ENCODE results near the gene SEMA6A. TPM values are rescaled to one million over a fixed set of nuclear protein-coding genes. Genes with fewer than 3 reads are reported as not detected.

SEMA6A gene
- total RNA-seq, 2 experiments from 2014 or later, result not detected

GRCh38 chr5:116415989-116416388, 158.6 kb downstream of the SEMA6A start:
- no peak for TF ChIP-seq CTCF (IDR thresholded peaks at IDR 0.05)
- H3K9me3 ChIP-seq (ENCODE audit: control insufficient read depth in 1 of 2, insufficient read depth in 1 of 2, low read length in 2 of 2), result no peaks in the 10 kb centered on the region
- H3K27ac ChIP-seq (ENCODE audit: low read depth in 1 of 2, low read length in 2 of 2), result no peak overlapping the region
- H3K4me3 Mint-ChIP-seq, result no peak overlapping the region
- DNase-seq, result no peak
- H3K27me3 ChIP-seq (ENCODE audit: control insufficient read depth in 1 of 2, insufficient read depth in 2 of 2, low read length in 2 of 2), result no peaks in the 10 kb centered on the region
- intact Hi-C loops (cut with DNase I, micrococcal nuclease), result no loop called here
- peaks cover 96% of the 10 kb centered on the region for H3K36me3 Mint-ChIP-seq (ENCODE audit: low read depth)
- ChIA-PET CTCF (no interaction called here), POLR2A (no interaction called here)
- H3K4me3 ChIP-seq (ENCODE audit: low read length), result no peak overlapping the region
- no peaks in the 10 kb centered on the region for H3K27me3 Mint-ChIP-seq
- no peaks in the 10 kb centered on the region for H3K4me1 ChIP-seq (ENCODE audit: insufficient read depth, low read length)
- no peak for ATAC-seq (ENCODE audit: poor library complexity)
- no peak overlapping the region for H3K27ac Mint-ChIP-seq
- no peaks in the 10 kb centered on the region for H3K36me3 ChIP-seq (ENCODE audit: insufficient read depth, low read length)
- H3K4me1 Mint-ChIP-seq (ENCODE audit: low read depth), result no peaks in the 10 kb centered on the region
- no peaks in the 10 kb centered on the region for H3K9me3 Mint-ChIP-seq

GRCh38 chr5:116415182-116415581, 159.4 kb downstream of the SEMA6A start:
- Mint-ChIP-seq H3K27me3 (no peaks in the 10 kb centered on the region), H3K4me3 (no peak overlapping the region), H3K36me3 (ENCODE audit: low read depth) (peaks cover 94% of the 10 kb centered on the region), H3K27ac (no peak overlapping the region), H3K9me3 (no peaks in the 10 kb centered on the region), H3K4me1 (ENCODE audit: low read depth) (no peaks in the 10 kb centered on the region)
- ChIA-PET POLR2A (no interaction called here), CTCF (no interaction called here)
- H3K4me1 ChIP-seq (ENCODE audit: insufficient read depth, low read length), result no peaks in the 10 kb centered on the region
- no peaks in the 10 kb centered on the region for H3K9me3 ChIP-seq (ENCODE audit: control insufficient read depth in 1 of 2, insufficient read depth in 1 of 2, low read length in 2 of 2)
- intact Hi-C loops (cut with DNase I, micrococcal nuclease), result no loop called here
- no peak overlapping the region for H3K27ac ChIP-seq (ENCODE audit: low read depth in 1 of 2, low read length in 2 of 2)
- DNase-seq (no peak), ATAC-seq (ENCODE audit: poor library complexity) (no peak)
- H3K36me3 ChIP-seq (ENCODE audit: insufficient read depth, low read length), result no peaks in the 10 kb centered on the region
- TF ChIP-seq CTCF (IDR thresholded peaks at IDR 0.05), result no peak
- H3K27me3 ChIP-seq (ENCODE audit: control insufficient read depth in 1 of 2, insufficient read depth in 2 of 2, low read length in 2 of 2), result no peaks in the 10 kb centered on the region
- H3K4me3 ChIP-seq (ENCODE audit: low read length), result no peak overlapping the region

- Histone ChIP-seq H3K4me1 (ENCODE audit: insufficient read depth, low read length) (no peaks in the 10 kb centered on the region), H3K27me3 (ENCODE audit: control insufficient read depth in 1 of 2, insufficient read depth in 2 of 2, low read length in 2 of 2) (no peaks in the 10 kb centered on the region), H3K36me3 (ENCODE audit: insufficient read depth, low read length) (no peaks in the 10 kb centered on the region), H3K9me3 (ENCODE audit: control insufficient read depth in 1 of 2, insufficient read depth in 1 of 2, low read length in 2 of 2) (no peaks in the 10 kb centered on the region), H3K4me3 (ENCODE audit: low read length) (no peak overlapping the region), H3K27ac (ENCODE audit: low read depth in 1 of 2, low read length in 2 of 2) (no peak overlapping the region)
- DNase-seq (no peak), ATAC-seq (ENCODE audit: poor library complexity) (no peak)
- intact Hi-C loops (cut with DNase I, micrococcal nuclease), result no loop called here
- Mint-ChIP-seq H3K4me1 (ENCODE audit: low read depth) (no peaks in the 10 kb centered on the region), H3K27me3 (no peaks in the 10 kb centered on the region), H3K4me3 (no peak overlapping the region), H3K36me3 (ENCODE audit: low read depth) (peaks cover 84% of the 10 kb centered on the region), H3K9me3 (no peaks in the 10 kb centered on the region), H3K27ac (no peak overlapping the region)
- CTCF ChIA-PET, result no interaction called here
- POLR2A ChIA-PET, result no interaction called here
- no peak for TF ChIP-seq CTCF (IDR thresholded peaks at IDR 0.05)
Observed at GRCh38 chr5:116411101-116411571, 163.5 kb downstream of the SEMA6A start.
